WTC11 (cell line): ENCODE data around the gene PPTC7. TPM values are rescaled to one million over a fixed set of nuclear protein-coding genes. Genes with fewer than 3 reads are reported as not detected.
A peak's percentile ranks its signal among the peaks of the same experiment; 100 is the strongest.

ENCODE experiments used
- ATAC-seq: fragments of 200-7000 bp; cut with Tn5 transposase; 2 replicates; pipeline ENCODE4 v1.10.0; 2021; ENCODE audit warnings: mild to moderate bottlenecking, moderate library complexity
- CTCF ChIA-PET: fragments of 300-600 bp; sonication (Branson Sonifier 250); formaldehyde crosslinking; loops from one replicate; lab custom pipeline; 2021; ENCODE audit warnings: antibody characterized with exemption; lab: Charles Lee
- POLR2A ChIA-PET: fragments of 350-600 bp; sonication (Branson Sonifier 250); formaldehyde crosslinking; loops from one replicate; lab custom pipeline; 2021; ENCODE audit warnings: antibody characterized with exemption; lab: Charles Lee
- DNase-seq: peaks from one replicate; pipeline ENCODE4 v3.0.0; 2021; ENCODE audit warnings: low spot score
- H3K27ac Mint-ChIP-seq: 2 replicates; pipeline ENCODE4 v1.8.0; 2021; ENCODE audit warnings: mixed read lengths
- H3K27me3 Mint-ChIP-seq: 2 replicates; pipeline ENCODE4 v1.8.0; 2021; ENCODE audit warnings: low read depth, mild to moderate bottlenecking, moderate library complexity, mixed read lengths
- H3K36me3 Mint-ChIP-seq: 2 replicates; pipeline ENCODE4 v1.8.0; 2021; ENCODE audit warnings: mixed read lengths
- H3K4me1 Mint-ChIP-seq: 2 replicates; pipeline ENCODE4 v1.8.0; 2022; ENCODE audit warnings: mixed read lengths
- H3K4me3 Mint-ChIP-seq: 2 replicates; pipeline ENCODE4 v1.8.0; 2021; ENCODE audit warnings: mild to moderate bottlenecking, moderate library complexity, mixed read lengths
- H3K9me3 Mint-ChIP-seq: 2 replicates; pipeline ENCODE4 v1.8.0; 2021; ENCODE audit warnings: mixed read lengths
- AR ChIP-seq: fragments of 250-450 bp; sonication (Bioruptor Pico); IDR thresholded peaks from 2 replicates; pipeline ENCODE4 v1.9.0; 2021; ENCODE audit warnings: mild to moderate bottlenecking
- CDX4 ChIP-seq: fragments of 250-450 bp; sonication (Bioruptor Pico); IDR thresholded peaks from 2 replicates; pipeline ENCODE4 v1.9.0; 2021; ENCODE audit warnings: moderate library complexity, mild to moderate bottlenecking, inconsistent platforms, borderline replicate concordance
- ESRRA ChIP-seq: sonication (generic); formaldehyde crosslinking; IDR thresholded peaks from 2 replicates; pipeline ENCODE4 v1.8.1; 2022; ENCODE audit warnings: mild to moderate bottlenecking, missing genetic modification reagents, borderline replicate concordance
- ETV6 ChIP-seq: sonication (generic); formaldehyde crosslinking; IDR thresholded peaks from 2 replicates; pipeline ENCODE4 v1.8.1; 2022; ENCODE audit warnings: mild to moderate bottlenecking, missing genetic modification reagents
- FOXJ3 ChIP-seq: sonication (generic); formaldehyde crosslinking; IDR thresholded peaks from 2 replicates; pipeline ENCODE4 v1.9.0; 2021; ENCODE audit warnings: missing genetic modification reagents, mild to moderate bottlenecking, borderline replicate concordance
- FOXP4 ChIP-seq: sonication (generic); formaldehyde crosslinking; IDR thresholded peaks from 2 replicates; pipeline ENCODE4 v1.8.0; 2022; ENCODE audit warnings: mild to moderate bottlenecking, missing genetic modification reagents
- GABPB1 ChIP-seq: sonication (generic); formaldehyde crosslinking; IDR thresholded peaks from 2 replicates; pipeline ENCODE4 v1.8.1; 2023; ENCODE audit warnings: mild to moderate bottlenecking, missing genetic modification reagents
- GTF2I ChIP-seq: fragments of 250-450 bp; sonication (Bioruptor Pico); conservative IDR thresholded peaks from 2 replicates; pipeline ENCODE4 v1.4.0; 2021; ENCODE audit warnings: mild to moderate bottlenecking
- JUN ChIP-seq: sonication (generic); formaldehyde crosslinking; IDR thresholded peaks from 2 replicates; pipeline ENCODE4 v1.8.0; 2023; ENCODE audit warnings: mild to moderate bottlenecking, missing genetic modification reagents
- KAT7 ChIP-seq: sonication (generic); formaldehyde crosslinking; IDR thresholded peaks from 2 replicates; pipeline ENCODE4 v1.8.1; 2023; ENCODE audit warnings: missing genetic modification reagents, mild to moderate bottlenecking, borderline replicate concordance
- NR1H2 ChIP-seq: sonication (generic); formaldehyde crosslinking; IDR thresholded peaks from 2 replicates; pipeline ENCODE4 v1.9.0; 2021; ENCODE audit warnings: mild to moderate bottlenecking, moderate library complexity, missing genetic modification reagents
- NR2C2 ChIP-seq: sonication (generic); formaldehyde crosslinking; IDR thresholded peaks from 2 replicates; pipeline ENCODE4 v1.8.0; 2022; ENCODE audit warnings: mild to moderate bottlenecking, missing genetic modification reagents
- RELA ChIP-seq: sonication (generic); formaldehyde crosslinking; IDR thresholded peaks from 2 replicates; pipeline ENCODE4 v1.8.1; 2022; ENCODE audit warnings: missing genetic modification reagents, mild to moderate bottlenecking, borderline replicate concordance
- RORB ChIP-seq: fragments of 250-450 bp; sonication (Bioruptor Pico); IDR thresholded peaks from 2 replicates; pipeline ENCODE4 v1.9.0; 2021; ENCODE audit warnings: mild to moderate bottlenecking
- TEAD1 ChIP-seq: sonication (generic); formaldehyde crosslinking; IDR thresholded peaks from 2 replicates; pipeline ENCODE4 v1.8.0; 2022; ENCODE audit warnings: mild to moderate bottlenecking, missing genetic modification reagents
- TP53 ChIP-seq: sonication (generic); formaldehyde crosslinking; IDR thresholded peaks from 2 replicates; pipeline ENCODE4 v1.8.1; 2023; ENCODE audit warnings: mild to moderate bottlenecking, missing genetic modification reagents
- ZNF121 ChIP-seq: sonication (generic); formaldehyde crosslinking; IDR thresholded peaks from 2 replicates; pipeline ENCODE4 v1.8.0; 2023; ENCODE audit warnings: missing genetic modification reagents
- ZNF219 ChIP-seq: sonication (generic); formaldehyde crosslinking; IDR thresholded peaks from 2 replicates; pipeline ENCODE4 v1.8.0; 2023; ENCODE audit warnings: missing genetic modification reagents, mild to moderate bottlenecking, borderline replicate concordance
- ZNF425 ChIP-seq: fragments of 250-450 bp; sonication (Bioruptor Pico); conservative IDR thresholded peaks from 2 replicates; pipeline ENCODE4 v1.9.0; 2021; ENCODE audit warnings: mild to moderate bottlenecking
- total RNA-seq: library from RNA; stranded (reverse); gene quantifications from 3 replicates; pipeline ENCODE4 v1.2.3, GENCODE V29; 2021
- TF ChIP-seq, protein P1 (sequence below): sonication (generic); formaldehyde crosslinking; IDR thresholded peaks from 2 replicates; pipeline ENCODE4 v1.8.0; 2023; ENCODE audit warnings: missing genetic modification reagents, mild to moderate bottlenecking, borderline replicate concordance
- TF ChIP-seq, protein P2 (sequence below): fragments of 250-450 bp; sonication (Bioruptor Pico); IDR thresholded peaks from 2 replicates; pipeline ENCODE4 v1.9.0; 2021; ENCODE audit warnings: mild to moderate bottlenecking
- TF ChIP-seq, protein P3 (sequence below): sonication (generic); formaldehyde crosslinking; IDR thresholded peaks from 2 replicates; pipeline ENCODE4 v1.8.1; 2022; ENCODE audit warnings: mild to moderate bottlenecking, missing genetic modification reagents, moderate library complexity, borderline replicate concordance

The PPTC7 gene
- total RNA-seq, 1 experiment from 2014 or later = 15.6 TPM

DNA sequence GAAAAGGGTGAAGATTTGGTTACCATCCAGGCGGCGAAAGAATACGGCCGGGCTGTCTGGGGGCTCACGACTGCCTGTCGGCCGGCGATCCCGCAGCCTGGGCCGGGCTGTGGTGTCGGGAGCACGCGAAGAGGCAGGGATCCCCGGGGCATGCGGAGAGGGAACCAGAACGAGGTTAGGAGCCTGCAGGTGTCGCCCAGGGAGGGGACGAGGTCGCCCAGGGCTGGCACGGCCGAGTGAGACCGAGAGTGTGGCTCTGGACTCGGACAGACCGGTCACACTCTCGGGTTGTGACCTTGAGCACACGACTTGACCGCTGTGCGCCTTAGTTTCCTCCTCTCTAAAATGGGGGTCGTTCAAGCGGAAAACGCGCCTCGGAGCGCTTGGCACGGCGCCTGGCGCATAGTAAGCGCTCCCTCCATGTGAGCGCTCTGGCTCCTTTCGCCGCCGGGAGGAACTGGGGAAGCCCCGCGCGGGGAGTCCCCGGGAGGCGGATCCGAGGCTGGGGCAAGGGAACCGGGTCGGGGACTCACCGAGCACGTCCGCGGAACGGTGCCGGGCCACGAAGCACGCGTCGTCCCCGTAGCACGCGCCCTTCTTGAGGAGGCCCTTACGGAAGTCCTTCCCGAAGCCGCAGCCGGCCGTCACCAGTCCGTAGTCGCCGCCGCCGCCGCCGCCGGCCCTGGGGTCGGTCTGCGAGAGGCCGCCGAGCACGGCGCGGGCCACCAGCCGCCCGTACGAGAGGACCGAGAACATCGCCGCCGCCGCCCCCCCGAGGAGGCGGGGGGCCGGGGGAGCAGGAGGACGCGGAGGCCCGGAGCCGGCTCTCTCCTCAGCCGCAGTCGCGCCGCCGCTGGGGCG, 612 bp downstream of the PPTC7 start (continued):
- TF ChIP-seq, protein P1, sequence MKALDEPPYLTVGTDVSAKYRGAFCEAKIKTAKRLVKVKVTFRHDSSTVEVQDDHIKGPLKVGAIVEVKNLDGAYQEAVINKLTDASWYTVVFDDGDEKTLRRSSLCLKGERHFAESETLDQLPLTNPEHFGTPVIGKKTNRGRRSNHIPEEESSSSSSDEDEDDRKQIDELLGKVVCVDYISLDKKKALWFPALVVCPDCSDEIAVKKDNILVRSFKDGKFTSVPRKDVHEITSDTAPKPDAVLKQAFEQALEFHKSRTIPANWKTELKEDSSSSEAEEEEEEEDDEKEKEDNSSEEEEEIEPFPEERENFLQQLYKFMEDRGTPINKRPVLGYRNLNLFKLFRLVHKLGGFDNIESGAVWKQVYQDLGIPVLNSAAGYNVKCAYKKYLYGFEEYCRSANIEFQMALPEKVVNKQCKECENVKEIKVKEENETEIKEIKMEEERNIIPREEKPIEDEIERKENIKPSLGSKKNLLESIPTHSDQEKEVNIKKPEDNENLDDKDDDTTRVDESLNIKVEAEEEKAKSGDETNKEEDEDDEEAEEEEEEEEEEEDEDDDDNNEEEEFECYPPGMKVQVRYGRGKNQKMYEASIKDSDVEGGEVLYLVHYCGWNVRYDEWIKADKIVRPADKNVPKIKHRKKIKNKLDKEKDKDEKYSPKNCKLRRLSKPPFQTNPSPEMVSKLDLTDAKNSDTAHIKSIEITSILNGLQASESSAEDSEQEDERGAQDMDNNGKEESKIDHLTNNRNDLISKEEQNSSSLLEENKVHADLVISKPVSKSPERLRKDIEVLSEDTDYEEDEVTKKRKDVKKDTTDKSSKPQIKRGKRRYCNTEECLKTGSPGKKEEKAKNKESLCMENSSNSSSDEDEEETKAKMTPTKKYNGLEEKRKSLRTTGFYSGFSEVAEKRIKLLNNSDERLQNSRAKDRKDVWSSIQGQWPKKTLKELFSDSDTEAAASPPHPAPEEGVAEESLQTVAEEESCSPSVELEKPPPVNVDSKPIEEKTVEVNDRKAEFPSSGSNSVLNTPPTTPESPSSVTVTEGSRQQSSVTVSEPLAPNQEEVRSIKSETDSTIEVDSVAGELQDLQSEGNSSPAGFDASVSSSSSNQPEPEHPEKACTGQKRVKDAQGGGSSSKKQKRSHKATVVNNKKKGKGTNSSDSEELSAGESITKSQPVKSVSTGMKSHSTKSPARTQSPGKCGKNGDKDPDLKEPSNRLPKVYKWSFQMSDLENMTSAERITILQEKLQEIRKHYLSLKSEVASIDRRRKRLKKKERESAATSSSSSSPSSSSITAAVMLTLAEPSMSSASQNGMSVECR (CRISPR knock-in tag) = peak; percentile 74; the same call in 1 of the 2 replicates
- 0 out of 2 replicates have a peak, but pooled peaks have one; percentile 63 for TF ChIP-seq ESRRA (CRISPR knock-in tag)
- TF ChIP-seq TP53 (CRISPR knock-in tag) = no peak

DNA sequence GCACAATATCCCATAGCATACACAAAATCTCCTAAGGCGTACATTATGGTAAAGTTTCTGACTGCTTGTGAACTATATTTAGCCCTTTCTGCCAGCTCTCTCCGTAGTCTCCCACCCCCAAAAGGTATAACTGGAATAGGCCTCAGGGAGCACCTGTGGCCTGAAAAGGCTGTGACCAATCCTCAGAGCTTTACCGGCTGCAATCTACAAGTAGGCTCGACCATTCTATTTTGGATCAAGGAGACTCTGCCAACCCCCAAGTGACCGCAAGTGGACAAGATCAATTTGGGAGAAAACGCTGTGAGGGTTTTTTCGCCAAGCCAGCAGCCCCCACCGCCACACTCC, 1.2 kb downstream of the PPTC7 start:
- DNase-seq = no peak
- Mint-ChIP-seq H3K36me3 (no peaks in the 10 kb centered on the region), H3K4me3 (peak overlapping the region; percentile 88), H3K9me3 (no peaks in the 10 kb centered on the region), H3K27me3 (no peaks in the 10 kb centered on the region), H3K27ac (no peak overlapping the region), H3K4me1 (peaks cover 53% of the 10 kb centered on the region)
- ChIA-PET CTCF (interaction anchor here (0.6 kb wide), 1 partner anchor 151 kb away, joined by 3 read pairs; no protein-coding TSS in a partner anchor), POLR2A (interaction anchor here (0.5 kb wide), 1 partner anchor 117 kb away, joined by 7 read pairs; no protein-coding TSS in a partner anchor)
- no peak for ATAC-seq
- TF ChIP-seq TEAD1 (CRISPR knock-in tag) = no peak
- no peak for TF ChIP-seq CDX4 (CRISPR knock-in tag)
- no peak for TF ChIP-seq JUN
- no peak for TF ChIP-seq FOXP4 (CRISPR knock-in tag)
- TF ChIP-seq GTF2I (CRISPR knock-in tag) = no peak
- TF ChIP-seq, protein P2, sequence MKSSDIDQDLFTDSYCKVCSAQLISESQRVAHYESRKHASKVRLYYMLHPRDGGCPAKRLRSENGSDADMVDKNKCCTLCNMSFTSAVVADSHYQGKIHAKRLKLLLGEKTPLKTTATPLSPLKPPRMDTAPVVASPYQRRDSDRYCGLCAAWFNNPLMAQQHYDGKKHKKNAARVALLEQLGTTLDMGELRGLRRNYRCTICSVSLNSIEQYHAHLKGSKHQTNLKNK (CRISPR knock-in tag) = no peak
- no peak for TF ChIP-seq AR (CRISPR knock-in tag)
- no peak for TF ChIP-seq ETV6
- no peak for TF ChIP-seq ZNF425 (CRISPR knock-in tag)
- TF ChIP-seq RELA (CRISPR knock-in tag) = no peak
- TF ChIP-seq FOXJ3 (CRISPR knock-in tag) = no peak
- TF ChIP-seq KAT7 (CRISPR knock-in tag) = no peak
- no peak for TF ChIP-seq NR2C2
- TF ChIP-seq, protein P3, sequence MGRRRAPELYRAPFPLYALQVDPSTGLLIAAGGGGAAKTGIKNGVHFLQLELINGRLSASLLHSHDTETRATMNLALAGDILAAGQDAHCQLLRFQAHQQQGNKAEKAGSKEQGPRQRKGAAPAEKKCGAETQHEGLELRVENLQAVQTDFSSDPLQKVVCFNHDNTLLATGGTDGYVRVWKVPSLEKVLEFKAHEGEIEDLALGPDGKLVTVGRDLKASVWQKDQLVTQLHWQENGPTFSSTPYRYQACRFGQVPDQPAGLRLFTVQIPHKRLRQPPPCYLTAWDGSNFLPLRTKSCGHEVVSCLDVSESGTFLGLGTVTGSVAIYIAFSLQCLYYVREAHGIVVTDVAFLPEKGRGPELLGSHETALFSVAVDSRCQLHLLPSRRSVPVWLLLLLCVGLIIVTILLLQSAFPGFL (CRISPR knock-in tag) = no peak
- no peak for TF ChIP-seq RORB (CRISPR knock-in tag)
- no peak for TF ChIP-seq ZNF121 (CRISPR knock-in tag)
- no peak for TF ChIP-seq ZNF219 (CRISPR knock-in tag)
- TF ChIP-seq GABPB1 (CRISPR knock-in tag) = no peak
- TF ChIP-seq NR1H2 (CRISPR knock-in tag) = no peak
